Measurements from ENCODE around the gene NDUFV1.
A peak's percentile ranks its signal among the peaks of the same experiment; 100 is the strongest.
"Not testable (repeated sequence)": the region's sequence is repeated elsewhere in the genome, so short reads cannot be mapped to it uniquely, and the experiment has no call there.

The NDUFV1 gene

DNA sequence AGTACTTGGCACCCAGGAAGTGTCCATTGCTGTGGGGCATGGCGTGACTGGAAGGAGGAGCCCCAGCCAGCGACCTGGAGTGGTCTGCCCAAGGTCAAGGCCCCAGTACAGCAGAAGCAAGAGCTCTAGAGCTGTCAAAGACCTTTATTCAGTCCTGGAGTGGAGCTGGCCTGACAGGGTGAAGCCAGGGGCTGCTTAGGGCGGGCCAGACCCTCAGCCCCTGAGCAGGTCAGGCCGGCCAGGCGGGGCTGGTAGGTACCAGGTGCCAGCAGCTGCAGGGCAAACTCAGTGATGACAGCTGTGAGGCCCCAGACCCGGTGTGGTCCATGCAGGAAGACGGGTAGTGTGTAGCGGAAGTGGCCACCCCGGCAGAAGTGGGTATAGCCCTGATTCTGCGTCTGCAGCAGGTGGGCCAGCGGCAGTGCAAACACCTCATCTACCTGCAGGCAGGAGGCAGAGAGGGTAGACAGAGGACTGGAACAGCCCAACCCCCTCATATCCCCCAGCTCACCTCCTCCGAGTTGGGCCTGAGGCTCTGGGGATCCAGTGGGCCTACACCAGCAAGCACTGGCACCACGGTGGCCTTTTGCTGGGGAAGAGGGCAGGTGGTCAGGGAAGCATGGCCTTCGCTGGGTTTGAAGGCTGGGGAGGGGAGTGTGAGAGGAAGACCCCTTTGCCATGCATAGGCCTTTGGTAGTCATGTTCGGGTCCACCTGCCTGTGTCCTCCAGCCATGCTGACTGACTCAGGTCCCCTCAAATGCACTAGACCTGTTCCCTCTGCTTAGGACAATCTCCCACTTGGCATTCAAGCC lies 21.3 kb downstream of the NDUFV1 start:
- DNase-seq (ENCODE audit: low read depth) = no peak

DNA sequence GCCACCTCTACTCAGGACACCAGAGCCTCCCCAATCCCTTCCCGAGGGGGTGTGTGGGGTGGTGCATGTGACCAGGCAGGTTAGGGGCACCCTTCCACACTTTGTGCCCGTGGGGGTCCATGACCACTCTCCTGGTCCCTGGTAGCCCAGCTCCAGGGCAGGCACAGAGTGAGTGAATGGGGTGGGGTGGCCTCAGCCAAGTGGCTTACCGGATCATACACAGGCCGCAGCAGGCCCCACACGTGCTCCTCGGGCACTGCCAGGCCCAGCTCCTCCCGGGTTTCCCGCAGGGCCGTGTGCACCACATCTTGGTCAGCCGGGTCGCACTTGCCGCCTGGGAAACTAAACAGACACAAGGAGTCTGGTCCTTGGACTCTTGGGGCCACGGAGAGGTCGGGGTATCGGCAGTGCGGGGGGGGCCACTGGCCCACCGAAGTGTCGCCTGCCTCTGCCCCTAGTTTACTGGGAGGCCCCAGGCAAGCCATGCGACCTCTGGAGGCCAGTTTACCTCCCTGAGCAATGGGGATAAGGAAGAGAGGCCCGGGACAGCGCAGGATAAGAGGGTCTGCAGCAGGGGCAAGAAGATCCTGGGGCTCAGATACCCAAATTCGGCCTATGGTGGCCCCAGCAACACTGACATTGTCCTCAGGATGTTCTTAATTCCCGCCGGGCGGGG lies 22.1 kb downstream of the NDUFV1 start:
- DNase-seq (ENCODE audit: low read depth) = no peak

DNA sequence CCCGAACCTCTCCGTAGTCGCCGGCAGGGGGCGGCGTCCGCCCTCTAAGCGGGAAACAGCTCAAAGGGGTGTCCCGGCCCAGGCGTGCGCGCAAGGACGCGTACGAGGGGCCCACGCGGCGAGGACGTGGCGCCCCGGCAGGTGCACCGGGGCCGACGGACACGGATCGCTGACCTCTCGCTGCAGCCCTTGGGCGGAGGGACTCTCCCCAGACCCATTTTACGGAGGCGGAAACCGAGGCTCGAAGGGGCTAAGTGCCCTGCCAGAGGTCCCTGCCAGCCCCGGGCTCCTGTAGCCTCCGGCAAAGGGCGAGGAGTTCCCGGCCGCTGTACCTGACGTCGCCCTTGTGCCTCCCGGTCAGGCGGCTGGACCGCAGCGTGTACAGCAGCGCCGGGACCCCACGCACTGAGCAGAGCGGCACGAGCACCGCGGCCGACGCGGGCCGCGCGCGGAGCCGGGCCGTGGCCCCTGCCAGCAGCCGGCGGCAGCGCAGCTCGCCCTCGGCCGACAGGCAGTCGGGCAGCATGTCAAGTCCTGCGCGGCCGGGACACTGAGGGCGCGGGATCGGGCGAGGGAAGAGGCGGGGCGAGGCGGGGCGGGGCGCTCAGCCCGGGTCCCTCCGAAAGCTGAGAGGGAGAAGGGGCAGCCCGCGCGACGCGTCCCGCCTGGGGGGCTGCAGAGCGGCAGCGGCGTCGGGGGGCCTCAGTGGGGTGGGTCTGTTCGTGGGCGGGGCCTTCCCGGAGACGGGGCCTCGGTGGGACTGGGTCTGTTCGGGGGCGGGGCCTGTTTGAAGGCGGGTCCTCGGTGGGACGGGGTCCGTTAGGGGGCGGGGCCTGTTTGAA lies 22.9 kb downstream of the NDUFV1 start, which contains the start of gene NUDT8:
TSS of gene NUDT8 (minus strand) at position 552 of the 842 bp plus-strand sequence. CDS start at position 526, 26 bp downstream.
- DNase-seq (ENCODE audit: low read depth) = peak; percentile 71

DNA sequence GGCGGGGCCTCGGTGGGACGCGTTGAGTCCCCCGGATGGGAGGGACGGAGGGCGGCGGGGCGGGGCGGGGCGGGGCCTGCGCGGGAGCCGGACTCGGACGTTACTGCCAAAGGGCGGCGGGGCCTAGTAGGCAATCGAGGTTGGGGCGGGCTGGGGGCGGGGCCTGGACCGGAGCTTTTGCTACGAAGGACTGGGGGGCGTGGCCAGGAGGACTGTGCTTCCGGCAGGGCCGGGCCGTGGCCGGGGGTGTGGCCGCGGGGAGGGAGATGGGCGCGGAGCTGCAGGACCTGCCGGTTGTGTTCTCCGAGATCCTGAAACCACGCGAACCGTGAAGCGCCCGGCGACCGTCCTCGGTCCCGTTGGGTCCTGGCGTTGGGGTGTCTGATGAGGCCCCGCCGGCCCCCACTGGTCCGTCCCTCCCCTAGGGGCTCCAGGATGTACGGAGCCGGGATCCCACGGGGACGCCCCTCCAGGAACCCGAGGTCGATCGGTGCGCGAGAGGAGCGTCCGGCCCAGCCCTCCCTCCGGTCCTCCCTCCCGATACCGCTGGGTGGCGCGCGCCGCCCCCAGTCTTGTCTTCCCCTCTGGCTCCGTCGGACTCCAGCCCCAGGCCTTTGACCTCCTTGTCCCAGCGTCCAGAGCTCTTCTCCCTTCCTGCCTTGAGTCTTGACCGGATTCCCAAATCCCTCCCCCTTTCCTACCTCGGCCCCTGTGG lies 23.6 kb downstream of the NDUFV1 start:
- peak; percentile 91 for DNase-seq (ENCODE audit: low read depth)

DNA sequence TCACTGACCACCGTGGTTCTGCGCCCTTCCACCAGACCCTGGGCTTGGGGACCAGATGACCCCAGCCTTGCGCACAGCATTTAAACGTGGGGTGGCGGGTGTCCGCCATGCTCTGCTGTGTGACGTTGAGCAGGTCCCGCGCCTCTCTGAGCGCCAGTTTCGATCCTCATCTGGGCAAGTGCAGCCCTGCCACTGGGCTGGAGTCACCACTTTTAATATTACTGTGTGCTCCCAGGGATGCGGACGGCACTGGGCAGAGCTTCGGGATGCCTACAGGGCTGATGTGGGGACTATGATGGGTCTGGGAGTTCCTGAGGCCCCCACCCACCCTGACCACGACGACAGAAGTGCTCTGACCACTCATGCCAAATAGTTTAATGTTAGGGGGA lies 24.2 kb downstream of the NDUFV1 start:
- DNase-seq (ENCODE audit: low read depth) = no peak

DNA sequence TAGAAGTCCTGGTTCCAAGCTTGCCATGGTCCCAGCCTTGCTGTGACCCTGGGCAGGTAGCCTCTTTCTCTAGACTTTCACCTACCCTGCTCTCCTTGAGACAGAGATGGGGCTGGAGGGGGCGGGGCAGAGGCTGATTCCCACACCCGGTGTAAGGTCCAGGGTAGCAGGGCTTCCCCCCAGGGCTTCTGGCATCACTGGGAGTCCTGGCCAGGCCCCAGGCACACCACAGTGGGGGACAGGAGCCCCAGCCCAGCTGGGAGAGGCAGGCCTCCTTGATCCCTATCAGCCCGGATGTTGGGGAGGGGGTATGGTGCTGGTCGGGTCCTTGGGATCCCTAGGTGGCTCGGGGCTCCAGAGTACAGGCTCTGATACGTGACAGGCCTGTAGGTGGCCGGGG lies 24.7 kb downstream of the NDUFV1 start:
- no peak for DNase-seq (ENCODE audit: low read depth)

DNA sequence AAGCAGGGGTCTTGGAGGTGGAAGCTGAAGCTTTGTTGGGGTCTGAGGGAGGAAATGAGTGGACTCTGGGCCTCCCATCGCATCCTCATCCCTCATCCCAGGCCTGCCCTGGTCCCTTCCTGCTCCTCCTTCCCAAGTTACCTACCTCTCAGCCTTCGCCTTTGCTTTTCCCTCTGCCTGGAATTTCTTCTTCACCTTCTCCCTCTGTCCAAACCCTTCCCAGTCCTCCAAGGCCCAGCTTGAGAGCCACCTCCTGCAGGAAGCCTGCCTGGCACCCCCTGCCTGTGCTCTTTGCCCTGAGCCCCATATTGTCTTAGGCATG lies 25.1 kb downstream of the NDUFV1 start:
- no peak for DNase-seq (ENCODE audit: low read depth)

DNA sequence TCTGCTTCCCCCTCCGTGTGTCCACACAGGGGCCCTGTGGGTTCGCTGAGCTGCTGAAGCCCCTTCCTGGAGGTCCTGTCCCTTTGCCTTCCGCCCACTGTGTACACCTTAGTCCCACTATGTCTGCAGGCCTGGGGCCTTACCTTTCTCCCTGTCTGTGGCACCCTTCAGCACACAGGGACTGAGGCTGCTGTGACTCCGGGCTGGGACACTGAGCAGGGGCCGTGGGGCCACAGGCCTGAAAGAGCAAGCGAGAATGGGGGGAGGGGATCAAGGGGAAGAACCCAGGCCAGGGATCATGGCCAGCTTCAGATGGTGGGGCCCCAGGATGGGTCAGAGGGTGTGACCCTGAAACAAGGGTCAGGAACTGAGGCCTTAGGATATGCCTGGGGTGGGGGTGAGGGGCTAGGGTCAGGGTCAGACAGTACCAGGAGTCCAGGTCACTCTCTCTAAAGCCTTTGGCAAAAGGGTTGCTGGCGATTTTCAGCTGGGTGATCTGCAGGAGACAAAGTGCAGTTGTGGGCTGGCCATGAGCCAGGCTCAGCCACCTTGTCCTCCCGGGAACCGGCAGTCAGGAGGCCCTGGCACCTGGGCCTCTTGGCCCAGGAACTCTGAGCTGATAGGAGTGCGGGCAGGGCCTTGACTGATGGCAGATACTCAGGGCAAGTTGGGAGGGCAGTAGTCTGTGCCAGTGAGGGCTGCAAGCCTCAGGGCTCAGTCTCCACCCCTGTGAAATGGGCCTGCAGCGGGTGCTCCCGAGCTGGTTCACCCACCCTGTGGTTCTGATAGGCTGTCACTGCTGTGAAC lies 25.6 kb downstream of the NDUFV1 start:
- no peak for DNase-seq (ENCODE audit: low read depth)

DNA sequence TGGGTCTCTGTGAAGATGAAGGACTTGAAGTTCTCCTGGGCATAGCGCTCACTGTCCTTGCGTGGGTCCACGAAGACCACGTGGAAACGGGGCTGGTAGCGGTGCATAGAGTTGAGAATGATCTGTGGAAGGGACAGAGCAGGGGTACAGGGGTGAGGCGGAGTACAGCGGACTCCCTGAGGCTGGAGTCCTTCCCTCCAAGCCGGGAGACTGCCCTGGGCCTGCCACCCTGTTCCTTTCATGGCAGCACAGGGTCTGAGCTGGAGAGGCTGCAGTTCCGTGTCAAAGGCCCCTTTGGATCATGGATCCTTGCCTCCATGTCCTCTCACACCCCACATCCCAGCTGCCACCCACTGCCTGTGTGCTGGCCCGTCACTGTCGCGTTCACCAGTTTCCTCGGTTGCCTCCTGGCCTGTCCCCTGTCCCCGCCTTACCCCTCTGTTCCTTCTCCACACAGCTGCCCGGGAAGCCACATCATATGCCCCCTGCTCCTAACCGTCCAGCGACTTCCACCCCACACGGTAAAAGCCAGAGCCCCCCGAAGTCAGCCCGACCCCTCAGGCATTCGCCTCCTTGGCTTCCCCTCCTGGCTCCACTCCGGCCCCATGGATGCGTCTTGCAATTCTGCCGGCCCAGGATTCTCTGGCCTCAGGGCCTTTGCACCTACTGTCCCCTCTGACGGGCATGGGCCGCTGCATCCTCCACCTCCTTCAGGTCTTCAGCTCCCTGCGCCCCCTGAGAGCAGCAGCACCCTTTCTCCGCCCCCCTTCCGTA lies 26.4 kb downstream of the NDUFV1 start:
- no peak for DNase-seq (ENCODE audit: low read depth)

DNA sequence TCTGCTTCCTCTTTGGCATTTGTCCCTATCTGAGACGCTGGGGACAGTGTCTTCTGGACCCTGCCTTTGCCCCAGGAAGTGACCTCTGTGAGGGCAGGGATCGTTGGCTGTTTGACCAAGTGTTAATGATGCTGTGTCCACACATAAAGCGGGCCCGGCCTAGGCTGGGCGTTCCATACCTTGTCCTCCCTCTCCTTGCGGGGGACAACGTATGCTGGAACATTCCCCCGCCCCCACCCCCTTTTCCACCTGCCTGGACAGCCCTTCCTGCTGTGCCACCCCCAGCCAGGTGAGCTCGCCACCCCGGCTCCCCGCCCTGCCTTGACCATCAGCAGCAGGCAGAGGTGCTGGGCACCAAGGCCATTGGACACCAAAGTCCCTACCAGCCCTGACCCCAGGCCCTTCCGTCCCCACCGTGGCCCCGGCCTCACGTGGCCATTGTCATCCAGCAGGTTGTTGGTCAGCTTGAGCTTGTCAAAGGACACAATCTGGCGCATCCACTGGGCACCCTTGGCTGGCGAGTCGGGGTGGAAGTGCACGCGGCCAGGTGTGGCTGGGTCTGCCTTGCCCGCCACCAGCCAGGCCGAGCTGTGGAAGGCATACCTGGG lies 27.1 kb downstream of the NDUFV1 start:
- no peak for DNase-seq (ENCODE audit: low read depth)

DNA sequence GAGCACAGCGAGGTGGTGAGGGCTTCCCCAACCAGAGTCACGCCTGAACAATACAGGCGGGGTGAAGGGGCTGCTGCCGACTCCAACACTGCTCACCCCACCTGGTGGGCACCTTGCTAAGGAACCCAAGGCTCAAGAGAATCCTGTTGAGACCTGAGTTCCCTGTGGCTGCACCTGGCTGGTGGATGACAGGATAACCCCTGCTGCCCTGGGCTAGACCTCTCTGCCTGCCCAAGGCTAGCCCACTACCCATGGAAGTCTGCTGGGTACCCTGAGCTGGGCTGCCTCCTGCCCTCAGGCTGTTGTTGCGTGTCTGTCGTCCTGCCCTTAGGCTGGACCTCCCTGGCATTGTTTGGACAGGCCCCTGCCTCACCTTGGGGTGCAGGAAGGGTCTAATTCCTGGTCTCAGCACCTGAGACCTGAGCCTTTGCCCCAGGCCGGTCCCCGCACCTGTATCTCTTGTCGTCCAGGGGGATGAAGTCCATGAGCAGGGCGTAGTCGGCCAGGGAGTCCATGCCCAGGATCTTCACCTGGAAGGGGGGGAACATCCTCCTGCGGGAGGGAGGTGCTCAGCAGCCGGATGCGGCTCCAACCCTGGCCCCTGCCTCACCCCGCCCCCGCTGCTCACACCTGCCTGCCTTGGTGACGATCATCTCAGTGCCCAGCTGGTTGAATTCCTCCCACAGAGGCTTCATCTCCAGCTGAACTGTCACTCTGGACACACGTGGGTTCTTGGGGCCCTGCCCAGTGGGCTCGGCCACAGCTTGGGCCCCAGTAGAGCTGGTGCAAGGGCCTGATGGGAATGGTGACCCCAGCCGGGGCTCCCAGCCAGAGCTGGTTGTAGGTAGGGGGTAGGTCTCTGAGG lies 27.9 kb downstream of the NDUFV1 start:
- no peak for DNase-seq (ENCODE audit: low read depth)

DNA sequence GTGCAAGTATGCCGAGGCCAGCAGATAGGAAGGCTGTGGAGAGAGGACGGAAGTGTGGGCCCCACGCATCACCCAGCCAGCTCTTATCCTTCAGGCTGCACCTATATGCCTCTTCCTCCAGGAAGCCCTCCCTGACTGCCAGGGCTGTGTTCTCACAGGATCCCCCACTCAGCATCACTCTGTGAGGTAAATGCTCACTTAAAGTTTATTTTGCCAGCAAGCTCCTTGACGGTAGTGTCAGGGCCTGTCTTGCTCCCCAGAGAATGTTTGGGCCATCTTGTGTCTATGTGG lies 28.4 kb downstream of the NDUFV1 start:
- no peak for DNase-seq (ENCODE audit: low read depth)

DNA sequence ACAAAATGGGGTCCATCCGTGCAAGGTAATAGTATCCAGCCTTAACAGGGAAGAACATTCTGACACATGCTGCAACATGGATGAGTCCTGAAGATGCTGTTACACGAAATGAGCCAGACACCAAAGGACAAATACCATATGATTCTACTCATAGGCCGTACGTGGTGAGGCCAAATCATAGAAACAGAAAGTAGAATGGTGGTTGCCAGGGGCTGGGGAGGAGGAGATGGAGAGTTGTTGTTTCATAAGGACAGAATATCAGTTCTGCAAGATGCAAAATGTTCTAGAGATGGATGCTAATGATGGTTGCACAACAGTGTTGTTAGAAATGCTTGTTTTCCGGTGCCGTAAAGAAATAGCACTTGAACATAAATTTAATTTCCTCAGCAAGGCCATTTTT lies 30.2 kb downstream of the NDUFV1 start:
- DNase-seq (ENCODE audit: low read depth) = no peak

DNA sequence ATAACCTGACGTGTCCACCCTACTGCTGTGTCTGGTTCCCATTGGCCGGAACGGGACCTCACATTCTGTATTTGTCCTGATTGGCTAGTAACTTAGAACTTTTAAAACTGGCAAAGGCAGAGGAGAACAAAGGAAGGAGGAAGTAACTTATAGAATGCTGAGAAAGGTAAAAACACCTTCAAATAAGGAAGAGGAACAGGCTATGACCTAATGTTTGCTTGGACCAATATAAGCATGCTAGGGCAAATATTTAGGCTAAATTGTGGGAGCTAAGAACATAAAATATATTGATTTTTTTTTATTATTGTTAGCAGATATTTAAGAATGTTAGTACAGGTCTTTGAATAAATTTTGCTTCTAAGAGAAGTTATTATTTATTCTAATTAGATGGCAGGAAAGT lies 30.7 kb downstream of the NDUFV1 start:
- DNase-seq (ENCODE audit: low read depth) = not testable (repeated sequence)

DNA sequence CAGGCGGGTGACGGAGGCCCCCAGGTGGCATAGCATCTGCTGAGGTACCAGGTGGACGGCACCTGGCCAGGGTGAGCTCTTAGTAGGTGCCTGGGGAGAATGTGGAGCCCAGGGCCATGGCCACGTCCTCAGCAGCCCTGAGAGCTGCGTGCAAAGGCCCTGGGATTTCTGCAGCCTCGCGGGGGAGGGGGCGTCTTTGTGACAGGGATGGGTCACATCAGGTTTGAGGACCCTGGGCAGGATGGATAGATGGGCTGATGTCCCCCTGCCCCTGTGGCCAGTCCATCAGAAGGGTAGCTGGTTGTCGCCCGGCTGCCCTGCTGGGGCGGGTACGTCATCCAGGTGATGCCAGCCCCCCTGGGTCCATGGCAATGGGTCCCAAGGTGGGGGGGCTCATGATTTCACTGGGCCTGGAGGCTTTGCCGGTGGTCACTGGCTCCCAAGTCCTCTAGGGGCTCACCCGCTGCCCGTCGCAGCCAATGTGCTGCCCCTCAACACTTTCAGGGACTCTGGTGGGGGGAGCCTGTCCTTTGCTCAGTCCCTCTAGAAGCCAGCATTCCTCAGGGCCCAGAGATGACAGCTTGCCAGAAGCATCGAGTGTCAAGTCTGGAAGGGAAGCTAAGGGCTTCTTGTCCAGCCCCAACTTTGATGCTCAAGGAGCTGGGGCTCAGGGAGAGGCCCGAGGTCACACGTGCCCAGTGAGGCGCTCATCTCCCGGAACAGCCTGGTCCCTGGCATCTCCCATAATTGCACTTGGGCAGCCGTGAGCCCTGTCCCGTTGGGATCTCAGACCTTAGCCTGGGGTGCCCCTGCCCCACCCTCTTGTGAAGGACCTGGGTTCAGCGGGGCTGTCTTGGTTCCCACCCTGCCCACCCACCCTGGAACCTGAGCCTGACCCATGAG lies 32.0 kb downstream of the NDUFV1 start:
- DNase-seq (ENCODE audit: low read depth) = no peak

DNA sequence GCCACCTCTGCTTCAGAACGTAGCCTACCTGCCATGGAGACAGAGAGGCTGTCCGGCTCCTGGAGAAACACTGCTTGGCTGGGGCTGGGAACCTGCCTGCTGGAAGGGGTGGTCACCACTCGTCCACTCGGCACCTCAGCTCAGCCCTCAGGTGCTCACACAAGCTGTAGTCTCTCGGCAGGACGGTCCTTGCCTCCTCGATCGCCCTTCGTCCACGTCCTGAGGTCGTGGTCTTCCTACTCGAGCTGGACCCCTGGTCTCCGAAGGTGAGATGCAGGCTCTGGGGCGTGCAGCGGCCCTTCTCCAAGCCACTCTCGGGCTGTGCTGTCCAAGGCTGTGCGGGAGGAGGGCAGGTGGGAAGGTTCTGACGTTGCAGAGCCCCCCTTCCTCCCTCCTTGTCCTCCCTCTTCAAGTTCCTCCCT lies 32.7 kb downstream of the NDUFV1 start, which contains the start of gene TBX10:
TSS of gene TBX10 (minus strand) at position 326 of the 422 bp plus-strand sequence. CDS start at position 35, 291 bp downstream.
- DNase-seq (ENCODE audit: low read depth) = no peak

DNA sequence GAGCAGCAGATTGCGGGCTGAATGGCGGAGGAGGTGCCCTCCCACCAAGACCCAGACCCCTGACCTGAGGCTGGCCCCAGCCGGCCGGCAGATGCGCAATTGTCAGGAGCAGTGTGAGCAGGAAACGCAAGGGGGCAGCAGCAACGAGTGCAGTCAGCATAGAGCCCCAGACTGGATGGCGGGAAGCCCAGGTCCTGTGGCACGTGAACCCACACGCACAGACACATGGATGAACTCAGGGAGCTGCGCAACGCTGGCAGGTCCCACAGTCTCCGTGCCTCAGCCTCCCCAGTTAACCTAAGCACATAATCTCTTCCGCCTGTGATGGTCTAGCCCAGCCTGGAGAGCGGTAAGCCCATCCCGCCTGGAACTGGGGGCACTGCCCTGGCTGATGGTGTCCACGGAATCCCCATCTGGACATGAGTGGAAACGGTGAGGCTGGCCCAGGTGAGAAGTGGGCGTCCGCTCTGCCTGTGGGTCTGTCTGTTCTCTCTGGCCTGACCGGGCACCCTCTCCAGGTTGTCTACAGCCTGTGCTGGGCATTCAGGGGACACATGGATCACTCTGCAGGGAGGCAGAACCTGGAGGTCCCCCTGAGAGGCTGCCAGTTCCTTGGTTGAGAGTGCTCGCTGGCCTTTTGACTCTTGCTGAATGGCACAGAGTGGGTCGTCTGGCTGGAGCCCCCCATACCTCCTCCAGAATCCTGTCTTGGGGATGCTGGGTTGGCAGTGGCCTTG lies 33.5 kb downstream of the NDUFV1 start:
- no peak for DNase-seq (ENCODE audit: low read depth)
